WERI-Rb-1 (cell line): ENCODE data around the gene F13A1.

Source experiments
- DNase-seq: peaks from one replicate; pipeline ENCODE4 v3.0.0-alpha.2; 2020
- H3K27ac ChIP-seq: fragments of 250-450 bp; sonication (Bioruptor Pico); 2 replicates; pipeline ENCODE4 v1.5.1; 2020; ENCODE audit warnings: mild to moderate bottlenecking, moderate library complexity
- H3K27me3 ChIP-seq: fragments of 250-450 bp; sonication (Bioruptor Pico); 2 replicates; pipeline ENCODE4 v1.5.1; 2021; ENCODE audit warnings: mild to moderate bottlenecking, low read depth, moderate library complexity; ENCODE audit not compliant: insufficient read depth, severe bottlenecking
- H3K36me3 ChIP-seq: fragments of 250-450 bp; sonication (Bioruptor Pico); 2 replicates; pipeline ENCODE4 v1.5.1; 2020; ENCODE audit warnings: mild to moderate bottlenecking, moderate library complexity
- H3K4me3 ChIP-seq: 2 replicates; pipeline ENCODE4 v1.5.1; 2011; ENCODE audit warnings: low read depth, mild to moderate bottlenecking, control low read depth, low read length
- H3K9me3 ChIP-seq: fragments of 250-450 bp; sonication (Bioruptor Pico); 2 replicates; pipeline ENCODE4 v1.5.1; 2021; ENCODE audit warnings: mild to moderate bottlenecking, moderate library complexity; ENCODE audit not compliant: severe bottlenecking
- CTCF ChIP-seq: IDR thresholded peaks from 2 replicates; pipeline ENCODE4 v1.5.1; 2011; ENCODE audit warnings: low read depth, mild to moderate bottlenecking, control low read depth, inconsistent platforms, low read length

Gene F13A1

GRCh38 chr6:6331946-6332601 is 11.6 kb upstream of the F13A1 start:
- no peak for TF ChIP-seq CTCF
- no peak for DNase-seq
- Histone ChIP-seq H3K27ac (no peak overlapping the region), H3K9me3 (no peaks in the 10 kb centered on the region), H3K4me3 (no peak overlapping the region), H3K36me3 (no peaks in the 10 kb centered on the region), H3K27me3 (no peaks in the 10 kb centered on the region)

GRCh38 chr6:6331393-6331792 is 10.9 kb upstream of the F13A1 start:
- Histone ChIP-seq H3K27me3 (no peaks in the 10 kb centered on the region), H3K9me3 (no peaks in the 10 kb centered on the region), H3K36me3 (no peaks in the 10 kb centered on the region), H3K27ac (no peak overlapping the region), H3K4me3 (no peak overlapping the region)
- no peak for TF ChIP-seq CTCF
- no peak for DNase-seq

- Histone ChIP-seq H3K9me3 (no peaks in the 10 kb centered on the region), H3K36me3 (no peaks in the 10 kb centered on the region), H3K27me3 (no peaks in the 10 kb centered on the region), H3K27ac (no peak overlapping the region), H3K4me3 (no peak overlapping the region)
- DNase-seq, result no peak
- no peak for TF ChIP-seq CTCF
Measured at GRCh38 chr6:6330407-6330806, 9.9 kb upstream of the F13A1 start.

GRCh38 chr6:6328451-6328850 is 8.0 kb upstream of the F13A1 start:
- H3K9me3 ChIP-seq, result no peaks in the 10 kb centered on the region
- no peak overlapping the region for H3K4me3 ChIP-seq
- H3K27me3 ChIP-seq, result no peaks in the 10 kb centered on the region
- no peak overlapping the region for H3K27ac ChIP-seq
- TF ChIP-seq CTCF, result no peak
- no peak for DNase-seq
- no peaks in the 10 kb centered on the region for H3K36me3 ChIP-seq

- Histone ChIP-seq H3K9me3 (no peaks in the 10 kb centered on the region), H3K36me3 (no peaks in the 10 kb centered on the region), H3K27ac (no peak overlapping the region), H3K27me3 (no peaks in the 10 kb centered on the region), H3K4me3 (no peak overlapping the region)
- TF ChIP-seq CTCF, result no peak
- no peak for DNase-seq
Measured at GRCh38 chr6:6323352-6323751, 2.9 kb upstream of the F13A1 start.

GRCh38 chr6:6320901-6321300 is 439 bp upstream of the F13A1 start:
- no peak for DNase-seq
- no peaks in the 10 kb centered on the region for H3K36me3 ChIP-seq
- H3K27ac ChIP-seq, result no peak overlapping the region
- no peak for TF ChIP-seq CTCF
- H3K9me3 ChIP-seq, result no peaks in the 10 kb centered on the region
- no peak overlapping the region for H3K4me3 ChIP-seq
- H3K27me3 ChIP-seq, result no peaks in the 10 kb centered on the region
